ELF-1 (cell line): ENCODE data around the gene DAND5.

Source experiments
- DNase-seq: peaks from one replicate; pipeline ENCODE4 v3.0.0-alpha.2; 2016; ENCODE audit warnings: low read depth, low spot score

Gene DAND5

GRCh38 chr19:13022859-13023636 is 53.7 kb downstream of the DAND5 start:
- DNase-seq: peak; percentile 46

GRCh38 chr19:13023656-13024055 is 54.3 kb downstream of the DAND5 start:
- DNase-seq: no peak
